ENCODE results near the gene TMEM273.

The TMEM273 gene

DNA sequence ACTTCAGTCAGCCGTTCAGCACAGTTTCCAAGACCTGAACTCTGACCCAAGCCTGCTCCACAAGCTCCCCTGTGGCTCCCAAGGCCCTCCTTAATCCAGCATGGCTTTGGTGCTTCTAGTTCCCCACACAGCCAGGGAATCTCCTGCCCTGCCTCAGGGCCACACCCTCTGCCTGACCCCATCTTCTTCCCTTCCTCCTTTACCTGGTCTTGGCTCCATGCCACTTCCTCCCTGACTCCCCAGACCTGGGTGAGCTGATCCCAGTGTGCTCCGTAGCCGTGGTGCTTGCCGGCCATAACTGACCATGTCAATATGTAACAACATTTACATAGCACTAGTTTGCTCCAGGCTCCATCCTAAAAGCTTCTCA lies 20.0 kb downstream of the TMEM273 start:
- H3K9me3 Mint-ChIP-seq, result no peaks in the 10 kb centered on the region

DNA sequence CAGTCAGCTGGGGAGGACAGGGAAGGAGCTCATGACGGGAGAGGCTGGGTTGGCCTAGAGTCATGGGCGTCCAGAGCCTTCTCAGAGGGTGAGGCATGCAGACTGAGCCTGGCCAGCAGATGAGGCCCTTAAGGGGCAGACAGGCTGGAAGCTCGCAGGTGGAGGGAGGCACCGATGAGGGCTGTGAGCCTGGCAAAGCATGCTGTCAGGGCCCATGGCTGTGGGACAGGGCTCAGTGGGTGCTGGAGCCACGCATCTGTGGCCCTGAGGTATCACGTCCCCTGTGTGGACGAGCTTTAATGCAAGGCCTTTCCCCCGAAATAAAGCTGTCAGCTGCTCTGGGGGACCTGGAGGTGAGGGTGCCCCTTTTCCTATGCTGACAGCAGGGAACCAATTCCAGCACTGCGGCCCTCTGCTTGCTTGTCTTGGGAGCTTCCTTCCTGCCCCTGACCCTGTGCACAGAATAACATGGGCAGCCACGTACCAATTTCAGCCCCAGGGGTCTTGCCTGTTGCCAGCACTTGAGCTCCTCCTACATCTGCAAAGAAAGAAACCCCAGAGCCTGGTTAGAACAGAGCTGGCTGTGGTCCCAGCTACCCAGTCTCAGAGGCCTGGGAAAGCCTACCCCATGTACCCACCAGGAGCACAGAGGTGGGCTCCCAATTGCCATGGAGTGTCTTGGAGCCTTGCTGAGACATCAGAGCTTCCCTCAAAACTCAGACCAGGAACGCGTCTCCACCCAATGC lies 20.6 kb downstream of the TMEM273 start:
- H3K9me3 Mint-ChIP-seq, result no peaks in the 10 kb centered on the region
- H3K27ac Mint-ChIP-seq, result no peak overlapping the region
- peaks cover 11% of the 10 kb centered on the region for H3K27me3 Mint-ChIP-seq (ENCODE audit: low read depth)
- H3K36me3 Mint-ChIP-seq (ENCODE audit: low read depth), result no peaks in the 10 kb centered on the region
- H3K4me3 Mint-ChIP-seq, result no peak overlapping the region
- TF ChIP-seq, protein P1, sequence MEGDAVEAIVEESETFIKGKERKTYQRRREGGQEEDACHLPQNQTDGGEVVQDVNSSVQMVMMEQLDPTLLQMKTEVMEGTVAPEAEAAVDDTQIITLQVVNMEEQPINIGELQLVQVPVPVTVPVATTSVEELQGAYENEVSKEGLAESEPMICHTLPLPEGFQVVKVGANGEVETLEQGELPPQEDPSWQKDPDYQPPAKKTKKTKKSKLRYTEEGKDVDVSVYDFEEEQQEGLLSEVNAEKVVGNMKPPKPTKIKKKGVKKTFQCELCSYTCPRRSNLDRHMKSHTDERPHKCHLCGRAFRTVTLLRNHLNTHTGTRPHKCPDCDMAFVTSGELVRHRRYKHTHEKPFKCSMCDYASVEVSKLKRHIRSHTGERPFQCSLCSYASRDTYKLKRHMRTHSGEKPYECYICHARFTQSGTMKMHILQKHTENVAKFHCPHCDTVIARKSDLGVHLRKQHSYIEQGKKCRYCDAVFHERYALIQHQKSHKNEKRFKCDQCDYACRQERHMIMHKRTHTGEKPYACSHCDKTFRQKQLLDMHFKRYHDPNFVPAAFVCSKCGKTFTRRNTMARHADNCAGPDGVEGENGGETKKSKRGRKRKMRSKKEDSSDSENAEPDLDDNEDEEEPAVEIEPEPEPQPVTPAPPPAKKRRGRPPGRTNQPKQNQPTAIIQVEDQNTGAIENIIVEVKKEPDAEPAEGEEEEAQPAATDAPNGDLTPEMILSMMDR (IDR thresholded peaks at IDR 0.05; ENCODE audit: unreplicated experiment in 3 of 3), result no peak
- peaks cover 17% of the 10 kb centered on the region for H3K4me1 Mint-ChIP-seq

More for the DNA sequence above, 20.0 kb downstream of the TMEM273 start:
- Mint-ChIP-seq H3K4me3 (no peak overlapping the region), H3K4me1 (peaks cover 17% of the 10 kb centered on the region), H3K36me3 (ENCODE audit: low read depth) (no peaks in the 10 kb centered on the region), H3K27me3 (ENCODE audit: low read depth) (peaks cover 11% of the 10 kb centered on the region), H3K27ac (no peak overlapping the region)
- TF ChIP-seq, protein P1 (IDR thresholded peaks at IDR 0.05; ENCODE audit: unreplicated experiment in 3 of 3), result no peak

DNA sequence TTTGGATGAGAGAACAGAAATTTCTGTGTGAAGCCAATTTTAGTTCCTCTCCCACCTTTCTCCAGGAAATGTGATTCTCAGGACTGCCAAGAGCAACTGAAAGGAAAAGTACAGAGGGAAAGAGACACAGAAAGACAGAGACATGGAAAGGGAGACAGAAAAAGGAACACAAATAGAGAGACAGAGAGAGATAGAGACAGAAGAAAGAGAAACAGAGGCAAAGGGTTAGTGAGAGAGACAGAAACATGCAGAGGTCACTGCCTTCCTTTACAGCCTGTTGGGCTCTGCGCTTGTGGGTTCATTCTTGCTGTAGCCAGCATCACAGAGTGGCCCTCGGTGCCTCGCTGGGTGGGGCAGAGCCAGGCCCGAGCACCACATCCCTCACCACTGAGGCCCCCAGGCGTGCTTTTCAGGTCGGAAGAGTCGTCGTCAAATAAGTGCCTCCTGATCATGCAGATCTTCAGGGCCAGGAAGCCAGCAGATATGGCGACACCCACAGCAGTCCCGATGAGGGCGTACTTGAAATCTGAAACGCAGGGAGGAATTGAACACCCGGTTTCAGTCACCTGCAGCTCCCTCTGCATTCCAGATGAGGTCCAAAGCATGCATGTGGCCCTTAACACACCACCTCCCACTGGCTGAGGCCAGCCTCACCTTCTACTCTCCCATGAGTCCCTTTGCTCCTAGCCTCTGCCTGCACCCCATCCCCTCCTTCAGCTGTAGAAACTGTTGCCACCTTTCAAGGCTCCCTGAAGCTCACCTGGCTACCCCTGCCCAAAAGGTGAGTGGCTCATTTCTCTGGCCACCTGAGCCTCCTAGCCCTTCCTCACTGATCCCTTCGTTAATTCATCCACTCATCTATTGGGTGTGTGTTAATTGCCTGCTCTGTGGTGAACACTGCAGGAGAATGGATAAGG lies 21.4 kb downstream of the TMEM273 start:
- H3K9me3 Mint-ChIP-seq, result no peaks in the 10 kb centered on the region
- no peaks in the 10 kb centered on the region for H3K36me3 Mint-ChIP-seq (ENCODE audit: low read depth)
- TF ChIP-seq, protein P1 (IDR thresholded peaks at IDR 0.05; ENCODE audit: unreplicated experiment in 3 of 3), result no peak
- H3K27me3 Mint-ChIP-seq (ENCODE audit: low read depth), result peaks cover 14% of the 10 kb centered on the region
- no peak overlapping the region for H3K27ac Mint-ChIP-seq
- H3K4me1 Mint-ChIP-seq, result peaks cover 12% of the 10 kb centered on the region
- H3K4me3 Mint-ChIP-seq, result no peak overlapping the region

DNA sequence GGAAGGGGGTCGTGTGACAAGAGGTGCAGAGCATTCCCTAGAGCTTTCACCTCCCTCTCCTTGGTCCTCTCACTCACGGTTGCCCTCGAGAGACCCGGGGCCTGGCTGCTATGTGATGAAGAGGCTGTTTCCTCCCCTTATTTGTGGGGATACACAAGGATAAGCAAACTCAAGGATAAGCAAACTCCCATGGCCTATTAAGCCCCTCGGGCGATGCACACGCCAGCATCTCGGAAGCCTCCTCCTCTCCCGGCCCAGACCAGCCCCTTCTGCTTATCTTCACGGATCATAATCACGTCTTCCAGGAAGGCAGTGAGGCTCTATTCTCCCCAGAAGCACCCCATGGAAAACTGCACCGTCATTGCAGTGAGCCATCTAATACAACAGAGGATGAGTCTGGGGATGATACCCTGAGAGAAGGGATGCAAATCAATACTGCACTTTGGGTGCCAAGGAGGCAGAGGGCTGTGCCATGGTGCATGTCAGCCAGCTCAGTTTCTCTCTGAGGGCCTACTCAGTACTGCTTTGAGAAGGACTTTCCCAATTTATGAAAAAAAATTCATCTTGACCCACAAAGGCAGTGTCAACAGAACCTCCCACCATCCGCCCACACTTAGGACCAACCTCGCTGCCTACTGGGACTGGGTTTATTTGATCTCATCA lies 22.2 kb downstream of the TMEM273 start:
- Mint-ChIP-seq H3K27me3 (ENCODE audit: low read depth) (peaks cover 19% of the 10 kb centered on the region), H3K4me3 (no peak overlapping the region), H3K9me3 (no peaks in the 10 kb centered on the region), H3K4me1 (peaks cover 10% of the 10 kb centered on the region), H3K27ac (no peak overlapping the region), H3K36me3 (ENCODE audit: low read depth) (no peaks in the 10 kb centered on the region)
- TF ChIP-seq, protein P1 (IDR thresholded peaks at IDR 0.05; ENCODE audit: unreplicated experiment in 3 of 3), result no peak

DNA sequence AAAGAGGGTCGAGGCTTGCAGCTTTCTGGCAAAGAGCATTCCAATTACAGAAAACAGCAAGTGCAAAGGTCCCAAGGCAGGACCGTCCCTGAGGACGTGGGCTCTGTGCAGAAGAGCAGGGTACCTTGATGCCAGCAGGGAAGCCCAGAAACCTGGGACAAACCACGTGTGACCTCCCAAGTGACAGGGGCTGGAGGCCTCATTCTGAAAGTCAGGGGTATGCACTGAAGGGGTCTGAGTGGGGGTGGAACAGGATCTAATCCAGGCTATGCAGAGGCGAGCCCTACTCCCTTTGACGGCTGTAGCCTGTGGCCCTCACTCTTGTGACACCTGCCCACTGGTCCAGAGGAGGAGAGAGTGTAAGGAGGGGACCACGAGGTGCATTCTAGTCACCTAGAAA lies 22.9 kb downstream of the TMEM273 start:
- Mint-ChIP-seq H3K36me3 (ENCODE audit: low read depth) (no peaks in the 10 kb centered on the region), H3K27me3 (ENCODE audit: low read depth) (peaks cover 19% of the 10 kb centered on the region), H3K9me3 (no peaks in the 10 kb centered on the region), H3K27ac (no peak overlapping the region), H3K4me3 (no peak overlapping the region), H3K4me1 (peaks cover 10% of the 10 kb centered on the region)
- TF ChIP-seq, protein P1 (IDR thresholded peaks at IDR 0.05; ENCODE audit: unreplicated experiment in 3 of 3), result no peak

All from nephron (organoid).